Endothelial cell of umbilical vein (primary cell): ENCODE results near the gene THY1. TPM values are rescaled to one million over a fixed set of nuclear protein-coding genes. Genes with fewer than 3 reads are reported as not detected.

ENCODE experiments used
- BruUV-seq: library from RNA; stranded (reverse); fragments of 400-500 nt; replicated peaks from 2 replicates; lab custom pipeline; 2021; lab: Mats Ljungman, UMichigan
- CTCF ChIA-PET: fragments of 300-600, 350-600 bp; sonication (Branson Sonifier 250); formaldehyde crosslinking; loops from one replicate; lab custom pipeline; 2021; ENCODE audit warnings: antibody characterized with exemption, inconsistent platforms; lab: Charles Lee
- POLR2A ChIA-PET: fragments of 300-600, 350-600 bp; sonication (Branson Sonifier 250); formaldehyde crosslinking; loops from one replicate; lab custom pipeline; 2021; ENCODE audit warnings: antibody characterized with exemption, inconsistent platforms; lab: Charles Lee
- DNase-seq: peaks from one replicate; pipeline ENCODE4 v3.0.0-alpha.2; 2011; ENCODE audit warnings: low read depth, low spot score
- FAIRE-seq: peaks from 2 replicates; lab custom pipeline; 2011; peaks lifted over from hg19 to GRCh38; lab: Jason Lieb, UNC
- H2AFZ ChIP-seq: 2 replicates; pipeline ENCODE4 v1.6.0; 2012; ENCODE audit warnings: low read depth, low read length, control low read depth, inconsistent platforms
- H3K27ac ChIP-seq: 2 replicates; pipeline ENCODE4 v1.5.1; 2011; ENCODE audit warnings: low read depth, mild to moderate bottlenecking, control low read depth, low read length, moderate library complexity; ENCODE audit not compliant: insufficient read depth
- H3K27me3 ChIP-seq, 2 experiments: 2 replicates each; pipeline versions ENCODE4 v1.6.0 to v1.6.1; 2011; ENCODE audit warnings: low read length in 2 of 2, mixed read lengths in 1 of 2; ENCODE audit not compliant: control insufficient read depth in 2 of 2, insufficient read depth in 2 of 2
- H3K36me3 ChIP-seq, 2 experiments: 2 replicates in 1 of 2; 3 replicates in 1 of 2; pipeline ENCODE4 v1.5.1; 2011; ENCODE audit warnings: low read length in 2 of 2, mild to moderate bottlenecking in 1 of 2, moderate library complexity in 1 of 2; ENCODE audit not compliant: control insufficient read depth in 2 of 2, insufficient read depth in 2 of 2; ENCODE audit errors: extremely low read depth in 1 of 2
- H3K4me1 ChIP-seq: 3 replicates; pipeline ENCODE4 v1.5.1; 2011; ENCODE audit warnings: mild to moderate bottlenecking, low read length; ENCODE audit not compliant: control insufficient read depth, insufficient read depth; ENCODE audit errors: extremely low read depth
- H3K4me2 ChIP-seq: 2 replicates; pipeline ENCODE4 v1.6.1; 2011; ENCODE audit warnings: low read length, control low read depth, mixed read lengths; ENCODE audit not compliant: insufficient read depth
- H3K4me3 ChIP-seq, 3 experiments: fragments of 200-600 bp in 1 of 3; sonication (generic), shearing (Covaris generic) in 1 of 3; replicated peaks in 1 of 3; 2 replicates each; pipeline ENCODE4 v1.5.1; 2011 to 2016; ENCODE audit warnings: control low read depth in 3 of 3, low read length in 3 of 3, mild to moderate bottlenecking in 2 of 3, inconsistent platforms in 1 of 3, low read depth in 1 of 3, moderate library complexity in 1 of 3; ENCODE audit not compliant: insufficient read depth in 1 of 3
- H3K79me2 ChIP-seq: 2 replicates; pipeline ENCODE4 v1.6.0; 2012; ENCODE audit warnings: low read length, inconsistent platforms; ENCODE audit not compliant: control insufficient read depth, insufficient read depth
- H3K9ac ChIP-seq: replicated peaks from 2 replicates; pipeline ENCODE3; 2011; ENCODE audit warnings: low read length, control low read depth; ENCODE audit not compliant: insufficient read depth; ENCODE audit errors: extremely low read depth
- H3K9me1 ChIP-seq: replicated peaks from 3 replicates; pipeline ENCODE4 v1.6.0; 2011; ENCODE audit warnings: mild to moderate bottlenecking, low read length; ENCODE audit not compliant: control insufficient read depth, insufficient read depth; ENCODE audit errors: extremely low read depth
- H3K9me3 ChIP-seq: replicated peaks from 2 replicates; pipeline ENCODE4 v1.5.1; 2012; ENCODE audit warnings: low read length, inconsistent platforms; ENCODE audit not compliant: control insufficient read depth, insufficient read depth
- H4K20me1 ChIP-seq: replicated peaks from 2 replicates; pipeline ENCODE3; 2011; ENCODE audit warnings: mild to moderate bottlenecking, low read length; ENCODE audit not compliant: control insufficient read depth, insufficient read depth; ENCODE audit errors: extremely low read depth
- CTCF ChIP-seq, 2 donors: IDR thresholded peaks; 1 replicate in 1 of 2; 2 replicates in 1 of 2; pipeline ENCODE4 v1.5.1; 2011; ENCODE audit warnings: low read length in 2 of 2, mild to moderate bottlenecking in 2 of 2, moderate library complexity in 2 of 2, control low read depth in 1 of 2, inconsistent platforms in 1 of 2, low read depth in 1 of 2; ENCODE audit not compliant: insufficient read depth in 1 of 2; ENCODE audit errors: extremely low read depth in 1 of 2
- EZH2 ChIP-seq: IDR thresholded peaks from 2 replicates; pipeline ENCODE4 v1.6.1; 2012; ENCODE audit warnings: borderline replicate concordance, low read depth, mild to moderate bottlenecking, moderate library complexity, low read length, inconsistent platforms; ENCODE audit not compliant: severe bottlenecking
- FOS ChIP-seq: IDR thresholded peaks from 2 replicates; pipeline ENCODE4 v1.6.1; 2011; ENCODE audit warnings: mild to moderate bottlenecking, low read length, moderate library complexity, borderline replicate concordance; ENCODE audit not compliant: insufficient read depth
- GATA2 ChIP-seq: IDR thresholded peaks from 2 replicates; pipeline ENCODE4 v1.7.0; 2011; ENCODE audit warnings: low read depth, mild to moderate bottlenecking, moderate library complexity, mixed read lengths, low read length; ENCODE audit not compliant: insufficient read length, insufficient read depth
- JUN ChIP-seq: IDR thresholded peaks from 2 replicates; pipeline ENCODE4 v1.6.1; 2011; ENCODE audit warnings: borderline replicate concordance, low read depth; ENCODE audit not compliant: insufficient read length, insufficient read depth
- MAX ChIP-seq: IDR thresholded peaks from 2 replicates; pipeline ENCODE4 v1.6.1; 2011; ENCODE audit not compliant: insufficient read depth, insufficient read length
- MYC ChIP-seq: IDR thresholded peaks from one replicate; pipeline ENCODE4 v1.6.1; 2011; ENCODE audit warnings: mild to moderate bottlenecking, low read depth, low read length
- POLR2A ChIP-seq: IDR thresholded peaks from 2 replicates; pipeline ENCODE4 v1.6.1; 2012; ENCODE audit warnings: low read depth, mild to moderate bottlenecking, control low read depth, low read length
- POLR2AphosphoS5 ChIP-seq: IDR thresholded peaks from 2 replicates; pipeline ENCODE4 v1.6.1; 2012; ENCODE audit warnings: low read depth, mild to moderate bottlenecking, control low read depth, low read length, moderate library complexity; ENCODE audit not compliant: insufficient read depth
- dilution Hi-C: fragments of 300-500 bp; cut with MboI; formaldehyde crosslinking; loops from one replicate; pipeline ENCODE4 v1.15.0; 2019; ENCODE audit warnings: low sequenced_read_pairs; ENCODE audit not compliant: extremely low pct_ligation_motif_present
- intact Hi-C: fragments of 100-400 bp; cut with micrococcal nuclease; formaldehyde crosslinking; loops from one replicate; pipeline ENCODE4 v1.10.0; 2022
- polyA plus RNA-seq, 4 experiments: library from polyadenylated mRNA; depleted of rRNA in 3 of 4; stranded (reverse) in 3 of 4; unstranded in 1 of 4; fragments of >200 nt; gene quantifications; 2 replicates each; pipeline versions ENCODE4 v1.2.1 to v1.2.3, GENCODE V29; 2011 to 2012; ENCODE audit warnings: missing spikeins in 1 of 4
- total RNA-seq: library from RNA; stranded (reverse); gene quantifications from 2 replicates; pipeline ENCODE4 v1.2.3, GENCODE V29; 2021

Gene THY1
- total and polyA plus RNA-seq, 2 donors (not counting 3 experiments of a cell fraction or from before 2014, with no cell fraction given), result 0.75 to 1.4 TPM

- FAIRE-seq (no peak), DNase-seq (no peak)
- H2AFZ ChIP-seq, result no peak overlapping the region
- peaks cover 9 to 10% of the 10 kb centered on the region in 2 experiments for H3K27me3 ChIP-seq
- H3K4me3 ChIP-seq, result no peak overlapping the region
- BruUV-seq, result no TSS peak
- no peaks in the 10 kb centered on the region for H3K36me3 ChIP-seq
- intact Hi-C loops, result no loop called here
- H3K9ac ChIP-seq, result no peak overlapping the region
- H3K4me2 ChIP-seq, result no peak overlapping the region
- ChIA-PET CTCF (interaction anchor here (0.6 kb wide), 1 partner anchor 22 kb away, joined by 3 read pairs; no protein-coding TSS in a partner anchor), POLR2A (no interaction called here)
- TF ChIP-seq POLR2A (no peak), MAX (no peak), EZH2 (no peak), FOS (no peak), JUN (no peak), CTCF (IDR thresholded peaks at IDR 0.05; ENCODE audit: extremely low read depth in 1 of 2, insufficient read depth in 1 of 2, low read depth in 1 of 2, low read length in 2 of 2) (no peak), MYC (no peak), GATA2 (no peak), POLR2AphosphoS5 (no peak)
- no peaks in the 10 kb centered on the region for H3K79me2 ChIP-seq
- no peaks in the 10 kb centered on the region for H3K4me1 ChIP-seq
- H3K27ac ChIP-seq, result no peak overlapping the region
- H3K9me3 ChIP-seq, result no peaks in the 10 kb centered on the region
- H3K9me1 ChIP-seq, result no peaks in the 10 kb centered on the region
- no peaks in the 10 kb centered on the region for H4K20me1 ChIP-seq
- dilution Hi-C loops, result no loop called here
Measured at GRCh38 chr11:119416606-119417580, 6.1 kb downstream of the THY1 start.
